ENCODE measurements around the gene DNASE2B.

The DNASE2B gene

DNA sequence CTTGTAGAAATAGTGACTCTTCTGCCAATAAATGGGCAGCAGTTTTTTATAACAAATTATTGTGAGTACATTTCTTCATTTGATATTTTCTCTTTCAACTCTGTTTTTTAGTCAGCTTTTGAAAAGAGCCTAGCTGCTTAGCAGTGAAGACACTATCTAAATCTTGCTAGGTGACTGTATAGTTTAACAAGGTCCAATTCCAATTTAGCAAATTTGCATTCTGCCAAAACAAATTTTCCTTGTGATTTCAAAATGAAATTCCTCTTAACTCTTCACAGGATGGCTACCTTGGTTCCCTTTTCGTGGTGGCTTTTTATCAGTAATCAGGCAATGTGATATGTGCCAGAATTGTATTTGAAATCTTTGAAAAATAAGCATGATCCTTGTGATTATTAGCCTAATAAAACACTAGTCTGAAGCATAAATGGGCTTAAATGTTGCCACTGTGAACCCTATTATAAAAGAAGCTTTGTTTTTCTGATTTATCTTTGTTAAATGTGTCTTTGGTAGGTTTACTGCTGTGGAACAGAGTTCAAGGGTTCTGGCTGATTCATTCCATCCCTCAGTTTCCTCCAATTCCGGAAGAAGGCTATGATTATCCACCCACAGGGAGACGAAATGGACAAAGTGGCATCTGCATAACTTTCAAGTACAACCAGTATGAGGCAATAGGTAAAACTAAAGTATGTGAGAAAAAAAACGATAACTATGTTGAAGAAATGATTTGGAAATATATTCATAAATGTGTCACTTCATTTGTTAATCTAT lies 12.2 kb downstream of the DNASE2B start:
- Histone ChIP-seq H3K4me3 (ENCODE audit: low read length in 2 of 2) (no peak overlapping the region), H3K36me3 (ENCODE audit: control insufficient read depth in 2 of 2, insufficient read depth in 2 of 2, low read length in 2 of 2) (no peaks in the 10 kb centered on the region), H3K27ac (ENCODE audit: low read depth in 2 of 2, low read length in 2 of 2) (peak overlapping the region; percentile 3 to 48)

DNA sequence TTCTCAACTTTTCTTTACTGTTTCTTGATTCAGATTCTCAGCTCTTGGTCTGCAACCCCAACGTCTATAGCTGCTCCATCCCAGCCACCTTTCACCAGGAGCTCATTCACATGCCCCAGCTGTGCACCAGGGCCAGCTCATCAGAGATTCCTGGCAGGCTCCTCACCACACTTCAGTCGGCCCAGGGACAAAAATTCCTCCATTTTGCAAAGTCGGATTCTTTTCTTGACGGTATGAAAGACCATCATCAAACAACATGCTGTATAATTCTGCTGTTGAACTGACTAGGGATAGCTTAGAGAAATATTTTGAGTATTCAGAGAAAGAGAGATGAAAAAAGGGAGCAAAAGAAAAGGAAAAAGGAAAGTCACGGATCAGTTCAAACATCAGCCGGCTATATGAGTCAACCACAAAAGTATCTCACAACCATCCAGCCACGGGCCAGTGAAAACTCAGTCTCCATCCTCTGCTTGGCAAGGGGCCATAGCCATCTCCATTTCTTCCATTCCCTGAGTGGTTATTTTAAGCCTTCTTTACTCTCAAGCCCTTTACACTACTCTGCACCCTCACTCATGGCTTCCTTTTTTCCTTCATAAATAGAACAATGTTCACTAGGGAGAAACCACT lies 14.1 kb downstream of the DNASE2B start:
- Histone ChIP-seq H3K4me1 (ENCODE audit: control insufficient read depth in 2 of 2, insufficient read depth in 2 of 2, low read length in 2 of 2) (peaks cover 14 to 15% of the 10 kb centered on the region in 2 donors), H3K27ac (ENCODE audit: low read depth in 2 of 2, low read length in 2 of 2) (no peak overlapping the region), H3K36me3 (ENCODE audit: control insufficient read depth in 2 of 2, insufficient read depth in 2 of 2, low read length in 2 of 2) (no peaks in the 10 kb centered on the region), H3K4me3 (ENCODE audit: low read length in 2 of 2) (no peak overlapping the region), H3K9ac (ENCODE audit: low read depth in 1 of 2, low read length in 2 of 2) (no peak overlapping the region), H3K9me3 (ENCODE audit: control insufficient read depth in 2 of 2, low read length in 2 of 2) (no peaks in the 10 kb centered on the region), H3K27me3 (ENCODE audit: control insufficient read depth in 2 of 2, insufficient read depth in 2 of 2, low read length in 2 of 2) (no peaks in the 10 kb centered on the region)

More for the DNA sequence above, 12.2 kb downstream of the DNASE2B start:
- peaks cover 16 to 24% of the 10 kb centered on the region in 2 donors for H3K4me1 ChIP-seq (ENCODE audit: control insufficient read depth in 2 of 2, insufficient read depth in 2 of 2, low read length in 2 of 2)
- no peak overlapping the region for H3K9ac ChIP-seq (ENCODE audit: low read depth in 1 of 2, low read length in 2 of 2)
- no peaks in the 10 kb centered on the region for H3K9me3 ChIP-seq (ENCODE audit: control insufficient read depth in 2 of 2, low read length in 2 of 2)
- no peaks in the 10 kb centered on the region for H3K27me3 ChIP-seq (ENCODE audit: control insufficient read depth in 2 of 2, insufficient read depth in 2 of 2, low read length in 2 of 2)

GRCh38 chr1:84415396-84415795 lies 17.1 kb downstream of the DNASE2B start:
- H3K9me3 ChIP-seq (ENCODE audit: control insufficient read depth in 2 of 2, low read length in 2 of 2): no peaks in the 10 kb centered on the region
- no peak overlapping the region for H3K4me3 ChIP-seq (ENCODE audit: low read length in 2 of 2)
- no peaks in the 10 kb centered on the region for H3K36me3 ChIP-seq (ENCODE audit: control insufficient read depth in 2 of 2, insufficient read depth in 2 of 2, low read length in 2 of 2)
- no peaks in the 10 kb centered on the region for H3K27me3 ChIP-seq (ENCODE audit: control insufficient read depth in 2 of 2, insufficient read depth in 2 of 2, low read length in 2 of 2)
- H3K9ac ChIP-seq (ENCODE audit: low read depth in 1 of 2, low read length in 2 of 2): no peak overlapping the region
- H3K27ac ChIP-seq (ENCODE audit: low read depth in 2 of 2, low read length in 2 of 2): no peak overlapping the region
- H3K4me1 ChIP-seq (ENCODE audit: control insufficient read depth in 2 of 2, insufficient read depth in 2 of 2, low read length in 2 of 2): peaks cover 0 to 4% of the 10 kb centered on the region in 2 donors

GRCh38 chr1:84422909-84423308 lies 24.6 kb downstream of the DNASE2B start:
- Histone ChIP-seq H3K27ac (ENCODE audit: low read depth in 2 of 2, low read length in 2 of 2) (no peak overlapping the region), H3K9me3 (ENCODE audit: control insufficient read depth in 2 of 2, low read length in 2 of 2) (no peaks in the 10 kb centered on the region), H3K27me3 (ENCODE audit: control insufficient read depth in 2 of 2, insufficient read depth in 2 of 2, low read length in 2 of 2) (no peaks in the 10 kb centered on the region), H3K9ac (ENCODE audit: low read depth in 1 of 2, low read length in 2 of 2) (no peak overlapping the region), H3K4me1 (ENCODE audit: control insufficient read depth in 2 of 2, insufficient read depth in 2 of 2, low read length in 2 of 2) (no peaks in the 10 kb centered on the region), H3K4me3 (ENCODE audit: low read length in 2 of 2) (no peak overlapping the region), H3K36me3 (ENCODE audit: control insufficient read depth in 2 of 2, insufficient read depth in 2 of 2, low read length in 2 of 2) (no peaks in the 10 kb centered on the region)

DNA sequence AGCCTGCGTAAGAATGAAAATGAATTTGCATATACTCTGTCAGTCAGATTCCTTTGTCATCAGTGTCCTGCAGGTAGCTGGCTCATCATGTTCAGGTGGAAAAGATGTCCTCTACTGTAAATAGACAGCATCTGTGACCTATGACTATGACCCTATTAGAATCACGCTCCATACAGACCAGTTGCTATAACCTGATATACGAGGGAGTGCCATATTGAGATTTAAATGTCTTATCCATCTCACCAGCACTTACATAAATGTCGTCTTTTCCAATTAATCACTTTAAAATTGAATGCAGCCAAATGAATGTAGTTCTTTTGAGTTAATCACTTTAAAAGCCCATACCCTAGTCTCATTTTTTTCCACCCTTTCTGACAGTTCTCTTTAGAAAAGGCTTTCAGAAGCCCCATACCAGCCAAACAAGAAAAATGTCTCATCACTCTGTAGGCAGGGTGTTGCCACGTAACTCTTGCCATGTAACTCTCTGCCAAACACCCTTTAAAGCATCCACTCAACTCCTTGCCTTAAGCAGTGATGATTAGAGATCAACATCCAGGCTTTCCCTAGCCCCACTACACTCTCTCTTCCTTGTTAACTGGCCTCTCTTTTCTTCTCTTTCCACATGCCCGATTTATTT lies 26.3 kb downstream of the DNASE2B start:
- H3K4me3 ChIP-seq (ENCODE audit: low read length in 2 of 2): no peak overlapping the region
- no peaks in the 10 kb centered on the region for H3K27me3 ChIP-seq (ENCODE audit: control insufficient read depth in 2 of 2, insufficient read depth in 2 of 2, low read length in 2 of 2)
- peaks cover 0 to under 1% of the 10 kb centered on the region in 2 donors for H3K9me3 ChIP-seq (ENCODE audit: control insufficient read depth in 2 of 2, low read length in 2 of 2)
- no peak overlapping the region for H3K9ac ChIP-seq (ENCODE audit: low read depth in 1 of 2, low read length in 2 of 2)
- H3K4me1 ChIP-seq (ENCODE audit: control insufficient read depth in 2 of 2, insufficient read depth in 2 of 2, low read length in 2 of 2): no peaks in the 10 kb centered on the region
- no peak overlapping the region for H3K27ac ChIP-seq (ENCODE audit: low read depth in 2 of 2, low read length in 2 of 2)
- no peaks in the 10 kb centered on the region for H3K36me3 ChIP-seq (ENCODE audit: control insufficient read depth in 2 of 2, insufficient read depth in 2 of 2, low read length in 2 of 2)

GRCh38 chr1:84425150-84425896 lies 27.0 kb downstream of the DNASE2B start:
- H3K4me3 ChIP-seq (ENCODE audit: low read length in 2 of 2): no peak overlapping the region
- H3K9ac ChIP-seq (ENCODE audit: low read depth in 1 of 2, low read length in 2 of 2): no peak overlapping the region
- H3K27ac ChIP-seq (ENCODE audit: low read depth in 2 of 2, low read length in 2 of 2): no peak overlapping the region
- H3K4me1 ChIP-seq (ENCODE audit: control insufficient read depth in 2 of 2, insufficient read depth in 2 of 2, low read length in 2 of 2): no peaks in the 10 kb centered on the region
- H3K36me3 ChIP-seq (ENCODE audit: control insufficient read depth in 2 of 2, insufficient read depth in 2 of 2, low read length in 2 of 2): no peaks in the 10 kb centered on the region
- no peaks in the 10 kb centered on the region for H3K27me3 ChIP-seq (ENCODE audit: control insufficient read depth in 2 of 2, insufficient read depth in 2 of 2, low read length in 2 of 2)
- H3K9me3 ChIP-seq (ENCODE audit: control insufficient read depth in 2 of 2, low read length in 2 of 2): peaks cover under 1 to 4% of the 10 kb centered on the region in 2 donors

GRCh38 chr1:84426376-84426775 lies 28.1 kb downstream of the DNASE2B start:
- no peaks in the 10 kb centered on the region for H3K36me3 ChIP-seq (ENCODE audit: control insufficient read depth in 2 of 2, insufficient read depth in 2 of 2, low read length in 2 of 2)
- no peak overlapping the region for H3K4me3 ChIP-seq (ENCODE audit: low read length in 2 of 2)
- no peak overlapping the region for H3K9ac ChIP-seq (ENCODE audit: low read depth in 1 of 2, low read length in 2 of 2)
- H3K27ac ChIP-seq (ENCODE audit: low read depth in 2 of 2, low read length in 2 of 2): no peak overlapping the region
- H3K4me1 ChIP-seq (ENCODE audit: control insufficient read depth in 2 of 2, insufficient read depth in 2 of 2, low read length in 2 of 2): no peaks in the 10 kb centered on the region
- peaks cover 3 to 6% of the 10 kb centered on the region in 2 donors for H3K9me3 ChIP-seq (ENCODE audit: control insufficient read depth in 2 of 2, low read length in 2 of 2)
- no peaks in the 10 kb centered on the region for H3K27me3 ChIP-seq (ENCODE audit: control insufficient read depth in 2 of 2, insufficient read depth in 2 of 2, low read length in 2 of 2)

DNA sequence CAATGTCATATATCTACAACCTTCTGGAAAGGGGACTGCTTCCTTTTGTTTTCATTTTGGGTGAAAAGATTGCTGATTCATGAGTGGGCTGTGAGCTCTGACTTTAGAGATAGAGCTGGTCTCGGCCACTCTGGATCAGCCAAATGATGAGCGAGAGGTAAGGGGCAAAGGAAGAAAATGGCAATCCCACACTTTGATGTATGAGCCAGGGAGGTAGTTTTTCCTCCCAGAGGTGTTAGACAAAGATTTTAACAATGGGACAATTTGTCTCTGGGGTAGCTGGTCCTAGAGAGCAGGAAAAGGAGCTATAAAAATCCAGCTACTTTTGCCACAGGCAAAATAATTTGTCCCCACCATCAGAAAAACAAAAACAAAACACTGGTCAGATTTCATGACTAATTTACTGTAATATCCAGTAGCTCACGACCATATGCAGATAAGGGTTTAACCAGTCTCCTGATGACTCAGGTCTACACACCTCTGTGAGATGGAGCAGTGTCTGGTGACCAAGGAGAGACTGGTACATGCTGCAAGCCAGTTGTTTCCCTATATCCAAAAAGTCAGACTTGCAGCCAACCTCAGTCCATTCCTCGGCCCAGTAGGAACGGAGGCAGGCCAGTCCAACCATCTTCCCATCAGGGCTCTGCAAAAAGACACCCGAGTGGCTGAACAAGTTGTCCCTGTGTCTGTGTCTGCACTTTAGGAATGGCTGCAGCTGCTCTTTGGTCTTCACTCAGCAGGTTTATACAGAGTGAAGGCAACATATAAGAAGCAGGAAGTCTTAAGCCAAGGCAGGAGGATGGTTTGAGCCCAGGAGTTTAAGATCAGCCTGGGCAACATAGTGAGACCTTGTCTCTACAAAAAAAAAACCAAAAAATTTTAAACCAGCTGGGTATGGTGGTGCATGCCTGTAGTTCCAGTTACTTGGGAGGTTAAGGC lies 29.2 kb downstream of the DNASE2B start:
- Histone ChIP-seq H3K27me3 (ENCODE audit: control insufficient read depth in 2 of 2, insufficient read depth in 2 of 2, low read length in 2 of 2) (no peaks in the 10 kb centered on the region), H3K9ac (ENCODE audit: low read depth in 1 of 2, low read length in 2 of 2) (no peak overlapping the region), H3K4me3 (ENCODE audit: low read length in 2 of 2) (no peak overlapping the region), H3K4me1 (ENCODE audit: control insufficient read depth in 2 of 2, insufficient read depth in 2 of 2, low read length in 2 of 2) (no peaks in the 10 kb centered on the region), H3K27ac (ENCODE audit: low read depth in 2 of 2, low read length in 2 of 2) (no peak overlapping the region), H3K9me3 (ENCODE audit: control insufficient read depth in 2 of 2, low read length in 2 of 2) (peaks cover 3 to 6% of the 10 kb centered on the region in 2 donors), H3K36me3 (ENCODE audit: control insufficient read depth in 2 of 2, insufficient read depth in 2 of 2, low read length in 2 of 2) (no peaks in the 10 kb centered on the region)

GRCh38 chr1:84428235-84428634 lies 30.0 kb downstream of the DNASE2B start:
- Histone ChIP-seq H3K4me1 (ENCODE audit: control insufficient read depth in 2 of 2, insufficient read depth in 2 of 2, low read length in 2 of 2) (peaks cover 0 to 1% of the 10 kb centered on the region in 2 donors), H3K9ac (ENCODE audit: low read depth in 1 of 2, low read length in 2 of 2) (no peak overlapping the region), H3K4me3 (ENCODE audit: low read length in 2 of 2) (no peak overlapping the region), H3K36me3 (ENCODE audit: control insufficient read depth in 2 of 2, insufficient read depth in 2 of 2, low read length in 2 of 2) (no peaks in the 10 kb centered on the region), H3K27me3 (ENCODE audit: control insufficient read depth in 2 of 2, insufficient read depth in 2 of 2, low read length in 2 of 2) (no peaks in the 10 kb centered on the region), H3K9me3 (ENCODE audit: control insufficient read depth in 2 of 2, low read length in 2 of 2) (peaks cover 3 to 6% of the 10 kb centered on the region in 2 donors), H3K27ac (ENCODE audit: low read depth in 2 of 2, low read length in 2 of 2) (no peak overlapping the region)
